Measurements from ENCODE around the gene MOB2.

- TF ChIP-seq CTCF (IDR thresholded peaks at IDR 0.05): no peak
- TF ChIP-seq POLR2A (IDR thresholded peaks at IDR 0.05): no peak
Measured at GRCh38 chr11:1532606-1533341, 46.2 kb upstream of the MOB2 start.
